HepG2 (cell line): ENCODE data around the gene SETD1B. TPM values are rescaled to one million over a fixed set of nuclear protein-coding genes. Genes with fewer than 3 reads are reported as not detected.

Source experiments
- ATF2 ChIP-seq: sonication (generic); formaldehyde crosslinking; IDR thresholded peaks from 2 replicates; pipeline ENCODE4 v1.4.0; 2020; ENCODE audit warnings: missing genetic modification reagents
- CEBPZ ChIP-seq: IDR thresholded peaks from 2 replicates; pipeline ENCODE4 v1.6.1; 2012; ENCODE audit warnings: low read length, improper control_type of control experiment
- MAX ChIP-seq: IDR thresholded peaks from 2 replicates; pipeline ENCODE4 v1.6.1; 2012; ENCODE audit warnings: inconsistent platforms
- PRDM10 ChIP-seq: sonication (generic); formaldehyde crosslinking; IDR thresholded peaks from 2 replicates; pipeline ENCODE4 v1.4.0; 2020; ENCODE audit warnings: low read depth, missing genetic modification reagents
- TBX3 ChIP-seq: fragments of 450-650 bp; IDR thresholded peaks from 2 replicates; pipeline ENCODE4 v1.6.1; 2017; ENCODE audit warnings: antibody characterized with exemption, mild to moderate bottlenecking, inconsistent platforms, borderline replicate concordance
- TFDP2 ChIP-seq: sonication (generic); formaldehyde crosslinking; IDR thresholded peaks from 2 replicates; pipeline ENCODE4 v1.4.0; 2020; ENCODE audit warnings: missing genetic modification reagents
- THAP11 ChIP-seq: IDR thresholded peaks from 2 replicates; pipeline ENCODE4 v1.6.1; 2016; ENCODE audit warnings: missing biosample characterization, missing genetic modification reagents
- ZBTB10 ChIP-seq: sonication (generic); formaldehyde crosslinking; IDR thresholded peaks from 2 replicates; pipeline ENCODE4 v1.4.0; 2020; ENCODE audit warnings: missing genetic modification reagents, borderline replicate concordance
- ZNF329 ChIP-seq: sonication (generic); formaldehyde crosslinking; IDR thresholded peaks from 2 replicates; pipeline ENCODE4 v1.9.0; 2021; ENCODE audit warnings: low read depth, mild to moderate bottlenecking, missing genetic modification reagents
- ZNF501 ChIP-seq: sonication (generic); formaldehyde crosslinking; IDR thresholded peaks from 2 replicates; pipeline ENCODE4 v1.5.1; 2020; ENCODE audit warnings: mild to moderate bottlenecking, moderate library complexity, missing genetic modification reagents
- ZNF678 ChIP-seq: sonication (generic); formaldehyde crosslinking; IDR thresholded peaks from 2 replicates; pipeline ENCODE4 v1.4.0; 2020; ENCODE audit warnings: mild to moderate bottlenecking, missing genetic modification reagents
- ZSCAN30 ChIP-seq: sonication (generic); formaldehyde crosslinking; IDR thresholded peaks from 2 replicates; pipeline ENCODE4 v1.5.0; 2020; ENCODE audit warnings: mild to moderate bottlenecking, missing genetic modification reagents
- polyA plus RNA-seq, 8 experiments: library from polyadenylated mRNA; depleted of rRNA in 3 of 8; stranded (reverse) in 7 of 8; unstranded in 1 of 8; fragments of >200 nt; fragmentation: Illumina TruSeq in 4 of 8; extraction: Trizol in 4 of 8; gene quantifications; 2 replicates each; pipeline versions ENCODE4 v1.2.1 to v1.2.3, GENCODE V29; 2011 to 2016; ENCODE audit warnings: low read depth in 4 of 8, missing spikeins in 1 of 8, mixed read lengths in 1 of 8; ENCODE audit not compliant: insufficient read depth in 1 of 8
- total RNA-seq, 5 experiments: library from RNA; depleted of rRNA; stranded (reverse); fragments of >200 nt; fragmentation: Illumina TruSeq; extraction: Trizol; gene quantifications; 2 replicates each; pipeline ENCODE4 v1.2.3, GENCODE V29; 2016; ENCODE audit warnings: low read depth in 1 of 5

Gene SETD1B
- total and polyA plus RNA-seq, 2 of the 13 experiments (the other 11 are each of a cell fraction or from before 2014, with no cell fraction given) = 1.1 to 1.4 TPM

GRCh38 chr12:121802843-121803698 lies 738 bp upstream of the SETD1B start (continued):
- TF ChIP-seq PRDM10 = 0 out of 2 replicates have a peak, but pooled peaks have one; percentile 34
- no peak for TF ChIP-seq MAX
- peak; percentile 51; the same call in 1 of the 2 replicates for TF ChIP-seq THAP11 (CRISPR knock-in tag)
- peak; percentile 77; the same call in 1 of the 2 replicates for TF ChIP-seq ZSCAN30
- no peak for TF ChIP-seq CEBPZ
- no peak for TF ChIP-seq ZNF678 (CRISPR knock-in tag)
- TF ChIP-seq ZBTB10 = peak; percentile 31; the same call in 1 of the 2 replicates
- no peak for TF ChIP-seq ZNF329 (CRISPR knock-in tag)
- TF ChIP-seq TBX3 = no peak
- TF ChIP-seq ZNF501 (CRISPR knock-in tag) = peak; percentile 56; the same call in 1 of the 2 replicates
- peak; percentile 53 for TF ChIP-seq ATF2 (CRISPR knock-in tag)
- peak; percentile 60; the same call in 1 of the 2 replicates for TF ChIP-seq TFDP2
